ENCODE results near the gene ADGRV1.

GRCh38 chr5:91076138-91076537 lies 517.5 kb downstream of the ADGRV1 start:
- TF ChIP-seq SP1 (IDR thresholded peaks at IDR 0.05) (no peak), FOXM1 (IDR thresholded peaks at IDR 0.05; ENCODE audit: borderline replicate concordance) (no peak), NFRKB (IDR thresholded peaks at IDR 0.05) (no peak), ARNT (IDR thresholded peaks at IDR 0.05) (no peak), HDGF (IDR thresholded peaks at IDR 0.05; ENCODE audit: borderline replicate concordance) (no peak), FOXK2 (IDR thresholded peaks at IDR 0.05) (no peak), ELF4 (IDR thresholded peaks at IDR 0.05) (no peak), LEF1 (IDR thresholded peaks at IDR 0.05; ENCODE audit: borderline replicate concordance) (no peak)
